HG03460 (cell line): ENCODE measurements around the gene MAP3K5.
"Not testable (repeated sequence)": the region's sequence is repeated elsewhere in the genome, so short reads cannot be mapped to it uniquely, and the experiment has no call there.

ENCODE experiments used
- ATAC-seq: cut with Tn5 transposase; IDR thresholded peaks from one replicate; pipeline ENCODE4 v1.9.1; 2021; ENCODE audit not compliant: unreplicated experiment

MAP3K5 gene

GRCh38 chr6:136792410-136793262 lies at the start of gene MAP3K5:
Gene MAP3K5 (minus strand): TSS chr6:136792477. CDS start chr6:136792157, 320 bp downstream.
- peak; percentile 58 for ATAC-seq

- no peak for ATAC-seq
Observed at GRCh38 chr6:136840276-136841001, 48.2 kb upstream of the MAP3K5 start.

- no peak for ATAC-seq
Observed at GRCh38 chr6:136831873-136832562, 39.7 kb upstream of the MAP3K5 start.

- ATAC-seq = no peak
Observed at GRCh38 chr6:136826216-136826615, 33.9 kb upstream of the MAP3K5 start.

GRCh38 chr6:136823128-136823660 lies 30.9 kb upstream of the MAP3K5 start:
- no peak for ATAC-seq

- peak; percentile 98 for ATAC-seq
Observed at GRCh38 chr6:136822376-136823127, 30.3 kb upstream of the MAP3K5 start, which contains the start of gene PEX7. Gene PEX7 (plus strand): TSS chr6:136822592. CDS start chr6:136822666, 74 bp downstream.

GRCh38 chr6:136822046-136822375 lies 29.7 kb upstream of the MAP3K5 start:
- ATAC-seq = peak; percentile 6

GRCh38 chr6:136820561-136820960 lies 28.3 kb upstream of the MAP3K5 start:
- no peak for ATAC-seq

- no peak for ATAC-seq
Observed at GRCh38 chr6:136816656-136817055, 24.4 kb upstream of the MAP3K5 start.

GRCh38 chr6:136815608-136816007 lies 23.3 kb upstream of the MAP3K5 start:
- not testable (repeated sequence) for ATAC-seq

GRCh38 chr6:136812174-136812573 lies 19.9 kb upstream of the MAP3K5 start:
- no peak for ATAC-seq

- ATAC-seq = no peak
Observed at GRCh38 chr6:136811272-136811671, 19.0 kb upstream of the MAP3K5 start.

- ATAC-seq = no peak
Observed at GRCh38 chr6:136809091-136809860, 17.0 kb upstream of the MAP3K5 start.

GRCh38 chr6:136803608-136804007 lies 11.3 kb upstream of the MAP3K5 start:
- no peak for ATAC-seq

- ATAC-seq = no peak
Observed at GRCh38 chr6:136801581-136801980, 9.3 kb upstream of the MAP3K5 start.

- ATAC-seq = no peak
Observed at GRCh38 chr6:136798044-136798443, 5.8 kb upstream of the MAP3K5 start.

GRCh38 chr6:136795996-136796395 lies 3.7 kb upstream of the MAP3K5 start:
- ATAC-seq = no peak

GRCh38 chr6:136795386-136795785 lies 3.1 kb upstream of the MAP3K5 start:
- no peak for ATAC-seq

GRCh38 chr6:136793363-136793762 lies 1.1 kb upstream of the MAP3K5 start:
- no peak for ATAC-seq

GRCh38 chr6:136792095-136792409 lies 225 bp downstream of the MAP3K5 start:
- no peak for ATAC-seq
